B cell (primary cell): ENCODE data around the gene FAM81B.
"Not testable (repeated sequence)": the region's sequence is repeated elsewhere in the genome, so short reads cannot be mapped to it uniquely, and the experiment has no call there.

Source experiments
- CTCF ChIP-seq: fragments of 200-600 bp; IDR thresholded peaks from one replicate; pipeline ENCODE4 v1.8.0; 2022; ENCODE audit warnings: antibody characterized with exemption, mild to moderate bottlenecking
- EZH2 ChIP-seq: IDR thresholded peaks from 2 replicates; pipeline ENCODE4 v1.6.1; 2012; ENCODE audit warnings: borderline replicate concordance, low read depth, mild to moderate bottlenecking, moderate library complexity, low read length; ENCODE audit not compliant: insufficient read depth, poor library complexity, severe bottlenecking

GRCh38 chr5:95391965-95392364 lies 799 bp downstream of the FAM81B start:
- not testable (repeated sequence) for TF ChIP-seq CTCF, EZH2
